ENCODE data around the gene DNAI2.

DNAI2 gene, protein sequence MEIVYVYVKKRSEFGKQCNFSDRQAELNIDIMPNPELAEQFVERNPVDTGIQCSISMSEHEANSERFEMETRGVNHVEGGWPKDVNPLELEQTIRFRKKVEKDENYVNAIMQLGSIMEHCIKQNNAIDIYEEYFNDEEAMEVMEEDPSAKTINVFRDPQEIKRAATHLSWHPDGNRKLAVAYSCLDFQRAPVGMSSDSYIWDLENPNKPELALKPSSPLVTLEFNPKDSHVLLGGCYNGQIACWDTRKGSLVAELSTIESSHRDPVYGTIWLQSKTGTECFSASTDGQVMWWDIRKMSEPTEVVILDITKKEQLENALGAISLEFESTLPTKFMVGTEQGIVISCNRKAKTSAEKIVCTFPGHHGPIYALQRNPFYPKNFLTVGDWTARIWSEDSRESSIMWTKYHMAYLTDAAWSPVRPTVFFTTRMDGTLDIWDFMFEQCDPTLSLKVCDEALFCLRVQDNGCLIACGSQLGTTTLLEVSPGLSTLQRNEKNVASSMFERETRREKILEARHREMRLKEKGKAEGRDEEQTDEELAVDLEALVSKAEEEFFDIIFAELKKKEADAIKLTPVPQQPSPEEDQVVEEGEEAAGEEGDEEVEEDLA

DNA sequence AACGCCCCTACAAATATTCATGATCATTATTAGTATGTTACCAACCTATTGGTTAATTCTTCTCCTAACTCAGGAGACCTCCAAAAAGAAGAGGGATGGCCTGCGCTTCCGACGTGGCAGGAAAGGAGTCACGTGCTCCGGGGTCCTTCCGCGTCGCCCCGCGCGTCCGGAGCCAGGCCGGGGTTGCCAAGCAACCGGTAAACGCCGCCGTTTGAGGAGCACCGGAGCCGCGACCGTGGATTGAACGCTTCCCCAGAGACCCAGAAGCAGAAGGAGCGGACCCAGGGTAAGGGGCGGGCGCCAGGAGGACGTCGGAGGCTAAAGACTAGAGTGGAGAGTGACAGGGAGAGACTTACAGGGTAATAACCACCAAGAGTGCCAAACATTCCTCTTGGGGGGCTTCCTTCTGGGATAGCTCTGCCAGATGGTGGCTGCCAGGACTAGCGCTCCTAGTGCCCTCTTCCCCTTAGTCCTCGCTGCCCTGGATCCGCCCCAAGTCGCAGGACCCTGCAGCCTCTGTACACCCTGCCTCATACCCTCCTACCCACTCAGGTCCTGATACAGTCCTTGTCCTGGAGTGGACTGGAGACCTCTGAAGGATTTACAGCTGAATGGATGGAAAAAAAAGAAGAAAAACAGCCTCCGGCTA is at the start of gene DNAI2:
Gene DNAI2, plus strand, starts transcription at position 175 of the 649 bp plus-strand sequence. CDS start 7,584 bp downstream, outside the sequence.
- FAIRE-seq (no peak), DNase-seq (ENCODE audit: low spot score) (no peak)

DNA sequence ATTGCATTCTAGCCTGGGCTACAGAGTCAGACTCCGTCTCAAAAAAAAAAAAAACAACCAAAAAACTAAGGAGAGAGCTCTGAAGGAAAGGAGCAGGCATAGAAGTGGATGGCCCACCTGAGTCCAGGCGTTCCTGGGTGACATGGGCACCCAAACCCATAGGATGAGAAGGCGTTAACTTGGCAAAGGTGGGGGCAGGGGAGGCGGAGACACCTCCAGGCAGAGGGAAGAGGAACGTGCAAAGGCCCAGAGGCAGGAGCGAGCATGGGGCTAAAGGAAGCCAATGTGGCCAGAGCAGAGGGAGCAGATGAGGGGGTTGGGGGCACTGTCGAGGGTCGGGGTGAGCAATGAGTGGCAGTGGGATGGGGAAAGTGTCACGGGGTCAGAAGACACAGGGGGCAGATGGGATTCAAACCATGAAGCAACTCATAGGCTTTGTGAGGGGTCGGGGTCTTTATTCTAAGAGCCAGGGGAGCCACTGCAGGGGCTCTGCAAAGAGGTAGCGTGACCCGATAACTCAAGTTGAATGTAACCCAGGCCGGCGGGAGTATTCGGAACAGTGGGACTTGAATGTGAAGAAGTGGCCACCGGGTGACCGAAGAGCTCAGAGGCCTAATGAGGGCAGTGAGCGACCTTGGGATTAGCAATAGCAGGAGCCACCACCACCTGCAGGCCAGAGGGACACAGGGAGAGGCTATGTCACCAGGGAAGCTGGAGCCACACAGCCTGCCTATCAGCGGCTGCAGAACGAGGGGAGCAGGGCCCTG is 48.9 kb upstream of the DNAI2 start:
- DNase-seq (ENCODE audit: low spot score): no peak

DNA sequence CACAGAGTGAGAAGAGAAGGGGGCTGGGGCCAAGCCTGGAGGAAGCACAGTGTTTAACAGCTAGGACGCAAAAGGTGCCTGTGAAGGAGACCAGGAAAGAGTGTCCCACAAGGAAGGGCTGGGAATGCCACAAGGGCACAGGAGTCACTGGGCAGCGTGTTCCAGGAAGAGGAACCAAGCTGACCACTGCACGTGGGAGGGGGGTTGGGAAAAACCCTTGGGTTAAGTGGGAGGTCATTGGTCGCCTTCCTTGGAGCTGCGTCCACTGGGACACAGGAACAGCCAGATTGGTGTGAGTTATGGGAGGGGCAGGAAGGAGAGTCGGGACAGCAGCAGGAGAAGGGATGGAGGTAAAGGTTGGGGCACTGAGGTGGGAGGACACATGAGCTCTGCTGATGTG is 47.8 kb upstream of the DNAI2 start:
- FAIRE-seq (no peak), DNase-seq (ENCODE audit: low spot score) (no peak)

More for the DNA sequence above, 48.9 kb upstream of the DNAI2 start:
- FAIRE-seq: no peak

DNA sequence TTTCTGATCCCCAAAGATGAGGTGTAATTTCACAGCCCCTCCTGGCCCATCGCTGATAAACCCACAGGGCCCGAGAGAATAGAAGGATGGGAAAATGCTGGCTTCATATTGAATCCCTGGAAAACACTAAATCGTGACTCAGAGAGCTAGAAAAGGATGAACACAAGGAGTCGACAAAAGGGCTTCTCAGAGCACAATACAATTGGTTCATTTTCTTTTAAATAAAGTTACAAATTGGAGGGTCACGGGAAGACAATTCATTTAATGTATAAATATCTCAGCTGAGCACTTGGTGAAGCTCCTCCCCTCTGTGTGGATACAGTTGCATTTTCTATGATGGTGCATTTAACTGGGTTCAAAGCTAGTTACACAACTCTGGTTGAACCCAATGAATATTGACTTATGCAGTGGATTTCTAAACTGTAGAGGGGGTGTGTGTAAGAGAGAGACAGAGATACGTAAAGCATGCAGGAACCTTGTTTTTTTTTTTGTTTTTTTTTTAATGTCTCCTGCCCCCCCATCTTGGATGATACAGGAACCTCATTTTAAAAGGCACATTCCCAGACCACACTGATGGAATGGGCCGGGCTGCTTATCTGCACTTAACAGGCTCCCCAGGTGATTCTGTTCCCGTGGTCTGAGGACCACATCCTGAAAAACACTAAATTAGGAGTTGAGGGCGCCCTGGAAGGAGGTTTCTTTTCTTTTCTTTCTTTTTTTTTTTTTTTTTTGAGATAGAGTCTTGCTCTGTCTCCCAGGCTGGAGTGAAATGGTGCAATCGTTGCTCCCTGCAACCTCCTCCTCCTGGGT is 46.6 kb upstream of the DNAI2 start:
- FAIRE-seq (no peak), DNase-seq (ENCODE audit: low spot score) (no peak)

DNA sequence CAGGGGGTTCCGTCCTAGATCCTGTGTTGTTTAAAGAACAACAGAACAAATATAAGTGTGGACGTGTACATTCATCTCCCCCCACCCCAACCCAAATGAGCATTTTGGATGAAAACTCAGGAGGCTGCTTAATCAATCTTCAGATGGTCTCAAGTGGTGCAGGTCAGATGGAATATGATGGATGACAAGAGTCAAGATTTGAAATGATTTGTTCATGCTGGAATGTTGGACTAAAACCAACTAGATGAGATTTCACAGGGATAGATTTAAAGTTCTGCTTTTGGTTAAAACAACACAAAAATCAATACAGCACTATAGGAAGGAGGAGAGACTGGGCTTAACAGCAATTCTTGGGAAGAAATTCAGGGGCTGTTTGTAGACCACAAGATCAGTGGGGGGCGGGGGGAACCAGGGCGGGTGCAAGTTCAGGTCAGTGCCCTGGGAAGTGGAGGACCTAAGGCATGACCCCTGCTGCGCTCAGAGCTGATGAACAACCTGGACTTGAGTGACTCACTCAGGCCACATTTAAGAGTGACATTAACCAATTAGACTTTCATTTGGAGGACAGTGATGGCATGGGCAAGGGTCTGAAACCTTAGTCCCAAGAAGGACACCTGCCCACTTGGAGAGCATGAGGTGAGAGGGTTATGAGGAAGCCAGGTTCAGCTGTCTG is 45.6 kb upstream of the DNAI2 start:
- DNase-seq (ENCODE audit: low spot score) (peak; percentile 25), FAIRE-seq (no peak)

DNA sequence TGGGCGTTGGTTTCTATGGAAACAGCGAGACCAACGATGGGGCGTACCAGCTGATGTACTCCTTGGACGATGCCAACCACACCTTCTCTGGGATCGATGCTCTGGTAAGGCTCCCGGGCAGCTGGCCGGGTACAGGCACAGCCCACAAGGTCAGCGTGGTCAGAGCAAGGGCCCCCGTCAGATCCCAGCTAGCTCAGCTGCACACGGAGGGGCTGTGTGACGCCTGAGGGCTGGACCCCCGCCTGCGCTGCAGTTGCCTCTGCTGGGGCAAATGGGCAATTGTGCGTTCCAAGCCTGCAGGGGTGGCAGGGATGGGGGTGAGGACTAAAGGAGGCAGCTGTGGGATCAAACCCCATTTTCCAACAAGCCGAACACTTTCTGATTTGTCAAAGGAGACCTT is 43.1 kb upstream of the DNAI2 start:
- DNase-seq (ENCODE audit: low spot score) (no peak), FAIRE-seq (no peak)

DNA sequence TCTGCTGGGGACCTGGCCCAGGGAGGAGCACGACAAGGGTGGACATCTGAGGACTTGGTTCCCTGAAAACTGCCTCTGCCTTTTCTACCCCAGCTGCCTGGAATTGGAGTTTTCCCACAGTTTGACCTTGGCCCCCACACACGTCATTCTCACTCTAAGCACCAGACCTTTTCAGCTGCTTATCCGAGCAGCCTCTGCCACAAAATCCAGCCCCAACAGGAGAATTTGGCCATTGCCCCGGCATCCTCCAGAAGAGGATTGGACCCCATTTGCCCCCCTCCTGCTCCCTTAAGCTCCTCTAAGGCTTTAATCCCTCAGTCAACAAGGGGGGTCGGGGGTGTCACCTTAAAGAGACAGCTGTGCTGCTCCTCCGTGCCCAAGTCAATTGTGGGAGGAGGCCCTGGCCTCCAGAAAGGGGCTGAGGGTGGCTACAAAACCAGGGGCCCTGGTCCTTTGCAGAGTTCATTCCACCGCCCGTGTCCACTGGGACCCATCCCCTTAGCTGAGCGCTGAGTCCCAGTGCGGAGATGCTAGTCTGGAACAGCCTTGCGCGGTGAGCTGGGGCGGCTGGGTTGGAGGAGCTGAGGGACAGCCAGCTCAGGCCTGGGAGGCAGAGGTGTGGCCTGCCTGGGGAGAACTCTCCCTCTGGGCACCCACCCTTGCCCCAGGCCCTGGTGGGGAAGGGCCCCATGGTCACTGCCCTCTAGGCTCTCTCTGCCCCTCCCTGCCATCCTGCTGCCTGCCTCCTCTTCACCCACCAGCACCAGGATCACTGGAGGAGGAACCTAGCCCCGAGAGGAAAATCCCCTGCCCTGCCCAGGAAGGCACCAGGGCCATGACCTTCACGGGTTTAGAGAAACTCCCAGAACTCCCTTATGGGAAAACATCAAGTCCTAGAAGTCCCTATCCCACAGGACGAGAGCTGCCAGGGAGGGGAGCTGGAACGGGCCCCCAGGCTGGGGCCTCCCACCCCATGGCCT is 41.8 kb upstream of the DNAI2 start:
- DNase-seq (ENCODE audit: low spot score) (no peak), FAIRE-seq (no peak)

DNA sequence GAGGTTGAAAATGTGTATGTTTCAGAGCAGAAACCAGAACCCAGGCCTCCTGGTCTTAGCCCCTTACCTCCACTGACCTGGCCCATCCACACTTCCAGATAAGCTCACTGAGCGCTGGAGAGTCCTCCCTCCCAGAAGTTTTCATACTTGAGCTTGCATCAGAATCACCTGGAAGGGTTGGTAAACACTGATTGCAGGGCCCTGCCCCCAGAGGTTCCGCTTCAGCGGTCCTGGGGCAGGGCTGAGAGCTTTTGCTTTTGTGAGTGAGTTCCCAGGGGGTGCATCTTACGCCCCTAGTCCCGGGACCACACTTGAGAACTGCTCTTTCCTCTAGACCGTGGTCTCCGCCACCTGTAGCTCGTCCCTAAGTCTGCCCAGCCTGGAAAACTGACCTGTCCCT is 40.1 kb upstream of the DNAI2 start:
- no peak for FAIRE-seq
- DNase-seq (ENCODE audit: low spot score): no peak

DNA sequence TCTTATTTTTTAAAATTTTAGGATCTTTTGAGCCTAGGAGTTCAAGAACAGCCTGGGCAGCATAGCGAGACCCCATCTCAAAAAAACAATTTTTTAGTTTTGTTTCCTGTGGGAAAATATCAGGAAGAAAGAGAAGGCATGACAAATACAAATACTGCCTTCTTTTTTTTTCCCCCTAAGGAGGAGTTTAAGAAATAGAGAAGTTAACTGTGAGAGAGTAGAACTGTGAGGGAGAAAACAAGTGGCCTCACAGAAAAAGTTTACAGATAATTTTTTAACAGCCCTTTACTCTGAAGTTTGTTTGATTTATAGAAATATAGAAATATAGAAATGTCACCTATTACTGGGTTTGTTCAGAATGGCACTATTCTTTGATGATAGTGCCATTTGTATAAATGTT is 39.5 kb upstream of the DNAI2 start:
- FAIRE-seq: no peak

DNA sequence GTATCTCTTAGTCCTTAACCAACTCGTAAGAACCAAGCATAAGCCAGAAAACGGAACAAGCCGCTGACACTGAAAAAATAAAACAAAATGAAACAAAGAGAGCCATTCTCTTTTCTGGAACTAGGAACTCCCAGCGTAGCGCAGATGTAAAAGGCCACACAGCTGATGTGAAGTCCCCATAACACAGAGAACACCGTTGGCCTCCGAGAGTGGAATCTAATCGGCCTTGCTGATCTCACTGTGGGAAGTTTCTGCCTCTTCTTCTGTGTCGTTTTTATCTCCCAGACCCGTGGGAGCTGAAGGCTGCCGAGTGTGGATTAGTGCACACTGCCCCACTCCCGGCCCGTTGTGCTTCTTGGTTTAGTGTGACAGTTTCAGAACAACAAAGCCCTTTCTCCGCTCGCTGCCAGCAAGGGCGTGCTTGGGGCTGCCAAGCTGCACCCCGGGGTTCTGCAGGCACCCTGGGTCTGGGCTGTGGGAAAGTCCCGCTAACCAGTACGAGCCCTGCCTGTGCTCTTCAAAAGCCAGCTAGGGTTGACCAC is 38.9 kb upstream of the DNAI2 start:
- no peak for FAIRE-seq
- DNase-seq (ENCODE audit: low spot score): no peak

More for the DNA sequence above, 39.5 kb upstream of the DNAI2 start:
- no peak for DNase-seq (ENCODE audit: low spot score)

DNA sequence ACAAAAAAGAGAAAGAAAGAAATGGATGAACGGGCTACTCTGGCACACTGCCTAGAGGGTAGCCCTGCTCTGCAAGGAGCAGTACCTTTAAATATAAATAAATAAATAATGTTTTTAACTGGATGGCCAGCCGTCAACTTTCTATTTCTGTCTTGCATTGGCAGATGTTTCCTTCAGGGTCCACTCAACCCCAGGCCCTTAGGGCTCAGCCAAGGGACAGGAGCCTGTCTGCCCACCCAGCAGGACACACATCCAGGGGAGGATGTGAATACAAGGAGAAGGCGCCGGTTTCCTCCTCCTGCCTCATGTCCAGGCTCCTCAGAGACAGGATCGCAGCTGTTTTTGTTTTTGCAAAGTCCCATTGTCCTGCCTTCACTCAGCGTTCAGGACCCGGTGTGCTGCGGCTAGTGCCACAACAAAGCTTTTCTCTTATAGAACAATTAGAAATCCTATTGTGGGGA is 38.1 kb upstream of the DNAI2 start:
- DNase-seq (ENCODE audit: low spot score) (no peak), FAIRE-seq (no peak)

DNA sequence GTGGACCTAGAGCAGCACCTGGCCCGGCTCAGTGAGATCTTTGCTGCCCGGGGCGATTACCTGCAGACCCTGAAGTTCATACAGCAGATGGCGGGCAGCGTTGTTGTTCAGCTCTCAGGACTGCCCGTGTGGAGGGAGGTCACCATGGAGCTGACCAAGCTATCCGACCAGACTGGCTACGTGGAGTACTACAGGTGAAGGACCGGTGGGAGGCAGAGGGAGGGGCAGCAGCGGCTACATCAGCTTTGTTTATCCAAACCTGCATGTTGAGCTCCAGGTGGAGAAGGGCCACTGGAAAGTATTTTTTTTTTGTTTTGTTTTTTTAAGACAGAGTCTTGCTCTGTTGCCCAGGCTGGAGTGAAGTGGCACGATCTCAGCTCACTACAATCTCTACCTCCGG is 36.7 kb upstream of the DNAI2 start:
- FAIRE-seq: no peak
- no peak for DNase-seq (ENCODE audit: low spot score)

DNA sequence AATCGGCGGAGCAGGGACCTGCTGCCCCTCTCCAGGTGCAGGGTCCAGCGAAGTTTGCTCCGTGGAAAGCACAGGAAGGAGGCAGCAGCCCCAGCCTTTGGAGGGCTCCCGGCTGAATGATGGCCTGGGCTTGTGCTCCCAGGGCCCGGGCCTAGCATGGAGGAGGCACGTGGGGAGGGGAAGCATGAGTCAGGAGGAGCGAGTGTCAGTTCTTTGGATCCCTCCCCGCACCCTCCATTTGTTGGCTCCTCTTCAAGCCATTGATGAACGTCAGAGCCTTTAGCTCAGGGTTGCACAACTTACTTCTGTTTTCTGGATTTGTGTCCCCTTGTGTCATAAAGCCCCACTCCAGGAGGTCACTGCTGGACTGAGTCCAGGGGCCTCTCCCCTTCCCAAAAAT is 34.9 kb upstream of the DNAI2 start:
- DNase-seq (ENCODE audit: low spot score): no peak
- no peak for FAIRE-seq

DNA sequence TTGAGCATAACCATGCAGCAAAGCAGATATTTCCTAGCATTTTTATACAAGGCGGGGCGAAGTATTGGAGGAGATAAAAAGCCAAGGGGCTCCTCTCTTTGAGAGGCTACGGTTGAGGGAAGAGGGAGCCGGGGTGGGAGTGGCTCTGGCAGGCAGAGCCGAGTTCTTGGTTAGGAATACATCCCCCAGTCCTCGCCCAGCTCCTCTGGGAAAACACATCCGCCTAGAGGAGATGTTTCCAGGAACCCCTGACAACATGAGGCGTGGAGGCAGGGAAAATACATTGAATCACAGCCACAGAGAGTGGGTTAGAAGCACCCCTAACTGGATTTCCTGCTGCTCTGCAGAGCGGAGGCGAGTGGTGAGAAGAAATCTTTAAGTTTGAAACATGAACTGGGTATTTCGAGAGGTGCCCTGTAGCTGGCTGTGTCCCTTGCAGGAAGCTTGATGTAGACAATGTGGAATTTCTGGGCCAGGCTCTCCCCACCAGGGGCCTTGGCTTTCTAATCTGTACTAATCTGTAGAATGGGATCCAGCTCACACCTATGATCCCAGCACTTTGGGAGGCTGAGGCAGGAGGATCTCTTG is 33.3 kb upstream of the DNAI2 start:
- DNase-seq (ENCODE audit: low spot score): no peak
- no peak for FAIRE-seq

DNA sequence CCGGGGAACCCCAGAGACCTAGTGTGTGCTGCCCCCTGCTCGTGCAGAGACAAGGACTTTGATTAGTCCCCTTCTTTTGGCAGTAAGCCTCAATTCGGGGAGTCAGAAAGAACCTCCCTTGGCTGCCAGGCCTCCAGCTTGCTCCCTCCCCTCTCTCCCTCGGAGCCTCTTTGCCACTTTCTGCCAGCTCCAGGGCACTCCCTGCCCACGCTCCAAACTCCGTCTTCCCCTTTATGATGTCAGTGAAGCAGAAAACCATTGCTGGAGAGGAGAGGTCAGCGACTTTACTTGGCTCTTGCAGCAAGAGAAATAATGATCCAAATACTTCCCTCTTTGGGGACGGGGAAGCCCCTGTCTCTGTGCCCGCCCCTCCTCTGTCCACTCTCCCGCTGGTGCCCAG is 32.6 kb upstream of the DNAI2 start:
- FAIRE-seq: no peak
- no peak for DNase-seq (ENCODE audit: low spot score)

DNA sequence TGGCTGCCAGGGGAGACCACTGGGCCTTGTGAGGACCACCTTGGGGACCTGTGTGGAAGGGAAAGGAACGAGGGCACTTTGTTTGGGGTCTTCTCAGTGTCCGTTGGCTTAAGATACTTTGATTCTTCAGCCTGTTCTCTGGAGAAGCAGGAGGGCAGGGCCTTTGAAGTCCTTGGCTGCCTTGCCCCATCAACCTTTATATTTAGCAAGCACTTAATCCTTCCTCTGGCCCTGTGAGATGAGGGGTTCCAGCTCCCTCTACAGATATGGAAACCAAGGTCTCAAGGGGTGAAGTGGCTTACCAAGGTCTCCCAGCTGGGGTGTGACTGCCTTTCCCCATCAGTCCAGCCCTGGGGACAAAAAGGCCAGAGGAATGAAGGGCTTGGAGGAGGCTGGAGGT is 32.2 kb upstream of the DNAI2 start:
- FAIRE-seq (no peak), DNase-seq (ENCODE audit: low spot score) (no peak)

DNA sequence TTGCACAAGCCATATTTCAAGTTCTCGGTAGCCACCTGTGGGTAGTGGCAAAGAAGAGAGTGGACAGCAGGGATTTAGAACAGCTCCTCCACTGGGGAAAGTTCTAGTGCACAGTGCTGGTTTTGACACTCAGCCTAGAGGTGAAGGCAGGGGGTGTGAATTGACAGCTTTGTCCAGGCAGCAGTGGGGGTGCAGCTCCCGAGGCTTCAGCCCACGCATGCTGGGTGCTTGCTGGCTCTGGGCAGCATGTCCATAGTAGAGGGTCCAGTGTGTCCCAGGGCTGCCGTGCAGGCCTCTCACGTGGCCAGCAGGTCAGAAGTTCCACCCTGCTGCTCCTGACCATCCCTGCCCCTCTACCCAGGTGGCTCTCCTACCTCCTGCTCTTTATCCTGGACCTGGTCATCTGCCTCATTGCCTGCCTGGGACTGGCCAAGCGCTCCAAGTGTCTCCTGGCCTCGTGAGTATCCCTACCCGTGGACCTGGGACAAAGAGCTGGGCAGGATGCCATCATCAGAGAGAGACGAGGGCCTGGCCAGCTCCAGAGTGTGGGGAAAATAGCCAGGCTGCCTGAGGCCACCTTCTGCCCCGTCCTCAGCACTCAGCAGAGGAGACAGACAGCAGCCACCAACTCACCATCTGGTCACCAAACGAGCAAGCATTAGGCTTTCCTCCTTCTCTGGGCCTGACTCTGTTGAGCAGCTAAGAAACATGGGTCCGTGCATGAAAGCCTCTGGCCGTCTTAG is 30.9 kb upstream of the DNAI2 start:
- FAIRE-seq: no peak

DNA sequence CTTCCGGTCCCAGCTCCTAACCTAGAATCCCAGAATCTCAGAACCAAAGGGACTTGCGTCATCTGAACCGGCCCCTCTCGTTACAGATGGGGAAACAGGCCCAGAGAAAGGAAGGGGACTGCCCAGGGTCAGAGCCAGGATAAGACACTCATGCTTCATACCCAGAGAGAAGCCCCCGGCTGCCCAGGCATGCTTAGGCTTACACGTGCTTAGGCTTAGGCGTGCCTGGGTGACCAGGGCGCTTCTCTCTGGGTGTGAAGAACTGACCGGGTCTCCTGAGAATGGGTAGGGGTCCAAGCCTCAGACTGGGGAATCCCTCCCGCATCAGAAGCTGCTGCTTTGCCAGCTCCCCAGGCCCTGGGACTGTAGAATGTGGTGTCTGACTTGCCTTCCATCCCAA is 29.9 kb upstream of the DNAI2 start:
- FAIRE-seq (no peak), DNase-seq (ENCODE audit: low spot score) (no peak)

More for the DNA sequence above, 30.9 kb upstream of the DNAI2 start:
- DNase-seq (ENCODE audit: low spot score): no peak
